ENCODE measurements around the gene CEBPA.

CEBPA gene

DNA sequence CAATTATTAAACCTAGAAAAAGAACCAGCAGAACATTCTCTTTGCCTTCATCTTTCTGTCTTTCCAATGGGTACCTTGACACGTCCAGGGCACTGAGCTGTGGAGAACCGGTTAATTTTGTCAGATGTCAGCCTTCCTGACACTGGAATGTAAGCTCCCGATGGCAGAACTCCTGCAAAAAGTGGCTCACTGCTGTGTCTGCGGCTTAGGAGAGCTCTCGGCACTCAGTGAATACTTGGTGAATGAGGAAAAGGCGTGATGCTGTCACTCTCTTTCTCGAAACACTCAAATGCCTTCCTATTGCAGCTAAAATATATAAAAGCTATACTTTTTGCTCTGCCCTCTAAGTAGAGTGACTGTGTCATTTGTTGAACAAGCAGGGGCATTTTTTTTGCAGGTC, 17.6 kb downstream of the CEBPA start:
- no peak for DNase-seq

GRCh38 chr19:33284146-33284643, 18.1 kb downstream of the CEBPA start:
- no peak for DNase-seq

GRCh38 chr19:33283589-33283988, 18.7 kb downstream of the CEBPA start:
- no peak for DNase-seq

GRCh38 chr19:33282036-33282671, 20.2 kb downstream of the CEBPA start:
- no peak for DNase-seq

GRCh38 chr19:33281296-33281926, 20.9 kb downstream of the CEBPA start:
- DNase-seq = no peak

DNA sequence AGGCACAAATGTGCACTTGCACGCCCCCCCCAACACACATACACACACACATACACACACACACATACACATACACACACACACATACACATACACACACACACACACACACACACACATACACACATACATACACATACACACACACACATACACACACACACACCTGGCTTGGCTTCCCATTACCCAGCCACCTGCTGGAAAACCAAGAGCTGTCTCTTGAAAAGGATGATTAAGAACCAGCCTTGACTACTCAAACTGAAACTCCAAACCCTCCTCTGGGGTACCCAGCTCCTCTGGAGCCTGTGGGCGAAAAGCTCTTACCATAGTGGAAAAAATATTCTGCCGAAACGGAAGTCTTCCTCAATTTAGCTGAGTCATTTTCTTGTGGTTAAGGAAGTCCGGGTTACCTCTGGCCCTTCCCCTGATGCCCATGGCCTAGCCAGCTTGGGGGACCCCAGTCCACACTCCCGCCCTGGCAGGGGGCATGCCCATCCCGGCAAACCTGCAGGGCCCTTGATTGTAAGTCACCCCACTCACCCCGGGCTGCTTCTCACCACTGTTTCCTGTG, 21.9 kb downstream of the CEBPA start:
- no peak for DNase-seq

GRCh38 chr19:33279430-33280350, 22.6 kb downstream of the CEBPA start:
- no peak for DNase-seq

DNA sequence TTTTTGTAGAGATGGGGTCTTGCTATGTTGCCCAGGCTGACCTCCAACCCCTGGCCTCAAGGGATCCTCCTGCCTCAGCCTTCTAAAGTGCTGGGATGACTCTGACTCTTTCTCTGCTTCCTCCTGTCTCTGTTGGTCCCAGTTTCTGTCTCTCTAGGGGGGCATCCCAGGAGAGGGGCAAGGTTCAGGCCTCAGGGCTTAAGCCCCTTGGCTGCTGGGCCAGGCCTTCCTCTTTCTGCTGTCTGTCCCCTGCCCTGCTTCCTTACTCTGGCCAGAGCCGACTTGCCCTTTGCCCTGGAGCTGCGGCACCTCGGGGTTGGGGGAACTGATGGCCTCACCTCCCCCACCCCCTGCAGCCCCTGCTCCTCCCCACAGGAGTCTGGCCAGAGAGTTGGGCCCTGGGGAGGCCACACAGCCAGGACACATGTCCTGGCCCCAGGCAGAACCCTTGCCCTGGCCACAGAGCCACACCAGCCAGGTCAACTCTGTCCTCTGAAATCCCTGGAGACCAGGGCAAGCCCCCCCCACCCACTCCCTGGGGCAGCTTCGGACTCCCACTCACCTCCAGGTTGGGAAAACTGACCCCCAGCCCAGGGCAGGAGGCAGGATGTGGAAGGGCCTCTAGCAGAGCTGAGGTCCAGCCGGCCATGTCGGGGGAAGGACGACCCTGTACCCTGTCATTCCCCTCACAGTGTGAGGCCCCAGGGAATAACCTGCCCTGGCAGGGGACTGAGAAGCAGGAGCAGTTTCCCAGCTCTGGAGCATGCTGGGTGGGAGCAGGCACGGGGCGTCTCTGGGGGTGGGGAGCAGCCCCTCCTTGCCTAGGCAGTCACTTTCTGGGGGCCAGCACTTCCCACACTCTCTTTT, 23.7 kb downstream of the CEBPA start:
- DNase-seq = no peak

DNA sequence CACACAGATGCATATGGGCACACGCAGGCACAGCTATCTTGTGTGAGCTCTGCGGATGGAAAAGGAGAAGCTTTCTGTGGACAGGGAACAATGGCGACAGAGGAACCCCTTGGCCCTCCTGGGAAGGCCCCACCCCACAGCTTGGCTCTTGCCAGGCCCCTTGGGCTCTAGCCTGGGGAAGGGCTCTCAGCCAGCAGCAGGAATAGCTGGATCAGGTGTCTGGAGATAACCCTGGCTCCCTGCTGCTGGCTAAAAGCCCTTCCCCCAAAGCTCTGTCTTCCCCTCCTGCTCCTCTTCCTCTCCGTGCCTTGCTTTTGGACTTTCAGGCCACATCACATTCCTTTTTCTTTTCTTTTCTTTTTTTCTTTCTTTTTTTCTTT, 24.3 kb downstream of the CEBPA start:
- DNase-seq = no peak

GRCh38 chr19:33277434-33277833, 24.9 kb downstream of the CEBPA start:
- no peak for DNase-seq

GRCh38 chr19:33275933-33276619, 26.3 kb downstream of the CEBPA start:
- DNase-seq = no peak

GRCh38 chr19:33275559-33275932, 26.8 kb downstream of the CEBPA start:
- DNase-seq = no peak

GRCh38 chr19:33274663-33275558, 27.4 kb downstream of the CEBPA start:
- DNase-seq = no peak

- DNase-seq = peak; percentile 26 to 33
Measured at GRCh38 chr19:33273881-33274662, 28.3 kb downstream of the CEBPA start.

DNA sequence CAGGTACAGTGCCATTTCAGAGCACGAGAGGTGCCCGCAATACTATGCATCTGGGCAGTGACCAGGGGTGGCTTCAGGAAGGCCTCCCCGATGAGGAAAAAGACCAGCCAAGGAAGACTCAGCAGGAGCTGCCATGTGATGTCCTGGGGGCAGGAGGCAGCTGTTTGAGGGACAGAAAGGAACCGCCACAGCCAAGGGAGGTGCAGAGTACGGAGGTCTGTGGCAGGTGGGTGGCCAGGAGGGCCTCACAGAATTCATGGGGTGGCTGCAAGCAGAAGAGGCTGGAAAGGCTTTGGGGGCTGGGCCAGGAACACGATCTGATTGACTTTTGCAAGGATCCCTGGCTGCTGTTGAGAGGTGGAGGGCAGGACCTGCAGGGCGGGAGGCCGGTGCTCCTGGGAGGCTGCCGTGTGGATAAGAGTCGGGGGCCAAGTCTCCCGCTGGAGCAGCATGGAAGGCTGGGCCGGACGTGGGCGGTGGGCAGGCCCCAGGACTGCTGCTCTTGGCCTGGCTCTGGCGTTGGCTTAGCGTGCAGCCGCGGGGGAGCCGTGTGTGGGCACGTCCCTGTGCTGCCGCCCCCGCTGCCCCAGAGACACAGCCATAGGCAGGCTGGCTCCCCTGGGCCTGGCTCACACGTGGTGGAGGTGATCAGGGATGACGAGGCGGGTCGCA, 29.1 kb downstream of the CEBPA start:
- DNase-seq = no peak

GRCh38 chr19:33271246-33272021, 30.9 kb downstream of the CEBPA start:
- no peak for DNase-seq

GRCh38 chr19:33270769-33271168, 31.6 kb downstream of the CEBPA start:
- DNase-seq = no peak

- no peak for DNase-seq
Measured at GRCh38 chr19:33269016-33269415, 33.3 kb downstream of the CEBPA start.
